Mononuclear cell (primary cell): ENCODE measurements around the gene C1QTNF9B. TPM values are rescaled to one million over a fixed set of nuclear protein-coding genes. Genes with fewer than 3 reads are reported as not detected.

Experiments
- total RNA-seq: library from RNA; depleted of rRNA; stranded (reverse); fragments of >200 nt; gene quantifications from one replicate; pipeline ENCODE4 v1.2.3, GENCODE V29; 2012

C1QTNF9B gene
- total RNA-seq, 1 donor = not detected

Other genes starting within 250 kb of the C1QTNF9B start
- gene MIPEP, start 8.1 kb downstream of the C1QTNF9B start, total RNA-seq = 3.5 TPM